Right renal pelvis (tissue), 4 donors: ENCODE data around the gene KISS1R. TPM values are rescaled to one million over a fixed set of nuclear protein-coding genes. Genes with fewer than 3 reads are reported as not detected.
"Not testable (repeated sequence)": the region's sequence is repeated elsewhere in the genome, so short reads cannot be mapped to it uniquely, and the experiment has no call there.

ENCODE experiments used
- DNase-seq, 4 donors: peaks; one replicate each; pipeline ENCODE4 v3.0.0-alpha.2; 2013; ENCODE audit warnings: low read depth in 4 of 4, low spot score in 3 of 4, missing footprints in 1 of 4
- polyA plus RNA-seq, 4 donors: library from polyadenylated mRNA; unstranded; fragments of 120-200 nt; gene quantifications; one replicate each; pipeline ENCODE4 v1.2.1, GENCODE V29; 2013; ENCODE audit not compliant: insufficient read length in 4 of 4

The KISS1R gene
- polyA plus RNA-seq: 1 to 10 TPM in 1 of 4 donors, under 1 TPM in 3; 0.38 to 1.6 (median 0.61) TPM

- no peak for DNase-seq
Observed at GRCh38 chr19:917323-918151, at the start of gene KISS1R. Gene KISS1R (plus strand): TSS chr19:917333. CDS start chr19:917503, 170 bp downstream.

GRCh38 chr19:867855-868457 lies 49.2 kb upstream of the KISS1R start:
- DNase-seq: no peak

- DNase-seq: no peak
Observed at GRCh38 chr19:868458-869244, 48.5 kb upstream of the KISS1R start.

GRCh38 chr19:869245-870177 lies 47.6 kb upstream of the KISS1R start:
- DNase-seq: no peak

- no peak for DNase-seq
Observed at GRCh38 chr19:870314-870713, 46.8 kb upstream of the KISS1R start.

GRCh38 chr19:870963-871401 lies 46.2 kb upstream of the KISS1R start:
- DNase-seq: no peak

GRCh38 chr19:871446-872265 lies 45.5 kb upstream of the KISS1R start:
- no peak for DNase-seq

GRCh38 chr19:872266-872951 lies 44.7 kb upstream of the KISS1R start:
- DNase-seq: no peak

GRCh38 chr19:873084-873483 lies 44.0 kb upstream of the KISS1R start:
- DNase-seq: no peak

GRCh38 chr19:873561-874041 lies 43.5 kb upstream of the KISS1R start:
- no peak for DNase-seq

GRCh38 chr19:875265-875879 lies 41.8 kb upstream of the KISS1R start:
- DNase-seq: no peak

- DNase-seq: no peak
Observed at GRCh38 chr19:876089-876488, 41.0 kb upstream of the KISS1R start.

- DNase-seq: no peak
Observed at GRCh38 chr19:876780-877314, 40.3 kb upstream of the KISS1R start.

GRCh38 chr19:877992-878660 lies 39.0 kb upstream of the KISS1R start:
- not testable (repeated sequence) for DNase-seq

- not testable (repeated sequence) for DNase-seq
Observed at GRCh38 chr19:878751-879561, 38.2 kb upstream of the KISS1R start.

- DNase-seq: no peak
Observed at GRCh38 chr19:879711-880438, 37.3 kb upstream of the KISS1R start.
